ENCODE measurements around the gene CCDC50.

Gene CCDC50

GRCh38 chr3:191347228-191347627 is 18.0 kb downstream of the CCDC50 start:
- no peak for DNase-seq (ENCODE audit: low read depth)

- DNase-seq (ENCODE audit: low read depth), result no peak
These were observed 18.9 kb downstream of the CCDC50 start for GRCh38 chr3:191348098-191348497.

- no peak for DNase-seq (ENCODE audit: low read depth)
These were observed 21.3 kb downstream of the CCDC50 start for GRCh38 chr3:191350396-191351090.

- no peak for DNase-seq (ENCODE audit: low read depth)
These were observed 22.8 kb downstream of the CCDC50 start for GRCh38 chr3:191352014-191352413.

- no peak for DNase-seq (ENCODE audit: low read depth)
These were observed 24.0 kb downstream of the CCDC50 start for GRCh38 chr3:191353022-191353777.

GRCh38 chr3:191355406-191355805 is 26.2 kb downstream of the CCDC50 start:
- DNase-seq (ENCODE audit: low read depth), result no peak

GRCh38 chr3:191356631-191357439 is 27.6 kb downstream of the CCDC50 start:
- no peak for DNase-seq (ENCODE audit: low read depth)

- no peak for DNase-seq (ENCODE audit: low read depth)
These were observed 28.7 kb downstream of the CCDC50 start for GRCh38 chr3:191357909-191358308.

- DNase-seq (ENCODE audit: low read depth), result no peak
These were observed 29.7 kb downstream of the CCDC50 start for GRCh38 chr3:191358929-191359328.

GRCh38 chr3:191360620-191361019 is 31.4 kb downstream of the CCDC50 start:
- no peak for DNase-seq (ENCODE audit: low read depth)

GRCh38 chr3:191361456-191361855 is 32.3 kb downstream of the CCDC50 start:
- no peak for DNase-seq (ENCODE audit: low read depth)

GRCh38 chr3:191362037-191362436 is 32.8 kb downstream of the CCDC50 start:
- DNase-seq (ENCODE audit: low read depth), result no peak

GRCh38 chr3:191362524-191363090 is 33.4 kb downstream of the CCDC50 start:
- DNase-seq (ENCODE audit: low read depth), result no peak

- DNase-seq (ENCODE audit: low read depth), result no peak
These were observed 34.0 kb downstream of the CCDC50 start for GRCh38 chr3:191363221-191363620.

- no peak for DNase-seq (ENCODE audit: low read depth)
These were observed 37.5 kb downstream of the CCDC50 start for GRCh38 chr3:191366675-191367074.

- DNase-seq (ENCODE audit: low read depth), result no peak
These were observed 39.8 kb downstream of the CCDC50 start for GRCh38 chr3:191368755-191369615.

GRCh38 chr3:191369616-191370010 is 40.4 kb downstream of the CCDC50 start:
- no peak for DNase-seq (ENCODE audit: low read depth)

- DNase-seq (ENCODE audit: low read depth), result no peak
These were observed 42.9 kb downstream of the CCDC50 start for GRCh38 chr3:191372122-191372521.

- DNase-seq (ENCODE audit: low read depth), result no peak
These were observed 44.1 kb downstream of the CCDC50 start for GRCh38 chr3:191373327-191373726.

- no peak for DNase-seq (ENCODE audit: low read depth)
These were observed 47.4 kb downstream of the CCDC50 start for GRCh38 chr3:191376516-191377141.

Measured in CMK (cell line).